GM12878 (cell line): ENCODE results near the gene CDC5L. TPM values are rescaled to one million over a fixed set of nuclear protein-coding genes. Genes with fewer than 3 reads are reported as not detected.

Source experiments
- ATAC-seq: fragments of 200-7000 bp; cut with Tn5 transposase; 3 replicates; pipeline ENCODE4 v1.9.1; 2020; ENCODE audit warnings: mild to moderate bottlenecking, moderate library complexity
- BruUV-seq: library from RNA; stranded (reverse); fragments of 400-500 nt; replicated peaks from 2 replicates; lab custom pipeline; 2021; lab: Mats Ljungman, UMichigan
- CTCF ChIA-PET: fragments of 300-600 bp; sonication (Branson Sonifier 250); formaldehyde crosslinking; extraction: SDS; loops from one replicate; lab custom pipeline; 2021; ENCODE audit warnings: inconsistent platforms; lab: Yijun Ruan, JAX
- POLR2A ChIA-PET: fragments of 350-600 bp; formaldehyde crosslinking; extraction: SDS; loops from one replicate; lab custom pipeline; 2021; ENCODE audit warnings: inconsistent platforms; lab: Charles Lee
- RAD21 ChIA-PET: fragments of 300-600 bp; sonication (Branson Sonifier 250); formaldehyde crosslinking; loops from one replicate; lab custom pipeline; 2023; ENCODE audit warnings: antibody characterized with exemption; ENCODE audit not compliant: unreplicated experiment; lab: Charles Lee
- SMC1A ChIA-PET: fragments of 300-600 bp; sonication (Branson Sonifier 250); formaldehyde crosslinking; loops from one replicate; lab custom pipeline; 2023; ENCODE audit not compliant: unreplicated experiment, uncharacterized antibody; lab: Charles Lee
- DNase-seq: peaks from one replicate; pipeline ENCODE4 v3.0.0-alpha.2; 2011; ENCODE audit warnings: low read depth, low spot score
- FAIRE-seq: peaks from 3 replicates; lab custom pipeline; 2011; peaks lifted over from hg19 to GRCh38; lab: Jason Lieb, UNC
- H2AFZ ChIP-seq: 2 replicates; pipeline ENCODE4 v1.6.0; 2011; ENCODE audit warnings: low read depth, low read length, control low read depth; ENCODE audit not compliant: control insufficient read depth
- H3K27ac ChIP-seq: 2 replicates; pipeline ENCODE4 v1.5.1; 2011; ENCODE audit warnings: control low read depth; ENCODE audit not compliant: control insufficient read depth, insufficient read depth
- H3K27me3 ChIP-seq, 2 experiments: replicated peaks in 1 of 2; 2 replicates each; pipeline versions ENCODE4 v1.6.0 to v1.6.1; 2011; ENCODE audit warnings: low read length in 1 of 2; ENCODE audit not compliant: control insufficient read depth in 2 of 2, insufficient read depth in 2 of 2
- H3K36me3 ChIP-seq, 2 experiments: 2 replicates each; pipeline ENCODE4 v1.5.1; 2011; ENCODE audit warnings: low read length in 1 of 2; ENCODE audit not compliant: control insufficient read depth in 2 of 2, insufficient read depth in 2 of 2
- H3K4me1 ChIP-seq: 2 replicates; pipeline ENCODE4 v1.6.1; 2011; ENCODE audit warnings: mild to moderate bottlenecking, low read length, moderate library complexity, mixed read lengths; ENCODE audit not compliant: control insufficient read depth, insufficient read depth
- H3K4me2 ChIP-seq: 2 replicates; pipeline ENCODE4 v1.6.0; 2011; ENCODE audit warnings: control low read depth; ENCODE audit not compliant: control insufficient read depth, insufficient read depth
- H3K4me3 ChIP-seq: fragments of 200-600 bp; sonication (generic); 2 replicates; pipeline ENCODE4 v1.5.1; 2016
- H3K79me2 ChIP-seq: 2 replicates; pipeline ENCODE4 v1.6.0; 2011; ENCODE audit warnings: low read length; ENCODE audit not compliant: control insufficient read depth, insufficient read depth
- H3K9ac ChIP-seq: 2 replicates; pipeline ENCODE4 v1.8.0; 2011; ENCODE audit warnings: low read length, control low read depth, mixed read lengths; ENCODE audit not compliant: control insufficient read depth, insufficient read depth
- H3K9me3 ChIP-seq: replicated peaks from 3 replicates; pipeline ENCODE4 v1.5.1; 2011; ENCODE audit warnings: mild to moderate bottlenecking, low read length; ENCODE audit not compliant: control insufficient read depth, insufficient read depth
- H4K20me1 ChIP-seq: 2 replicates; pipeline ENCODE4 v1.6.0; 2011; ENCODE audit not compliant: control insufficient read depth, insufficient read depth
- ASH2L ChIP-seq: fragments of 300-600, 200-600 bp; sonication (generic); IDR thresholded peaks from 2 replicates; pipeline ENCODE4 v1.6.1; 2017; ENCODE audit warnings: low read depth, mild to moderate bottlenecking, borderline replicate concordance
- CBX5 ChIP-seq: sonication (generic); IDR thresholded peaks from 2 replicates; pipeline ENCODE4 v1.6.1; 2016; ENCODE audit warnings: low read depth, moderate library complexity, mild to moderate bottlenecking, inconsistent platforms
- CREM ChIP-seq: IDR thresholded peaks from 2 replicates; pipeline ENCODE4 v1.6.1; 2014; ENCODE audit warnings: antibody characterized with exemption, low read depth
- HDAC6 ChIP-seq: fragments of 200-600 bp; sonication (generic); IDR thresholded peaks from one replicate; pipeline ENCODE4 v1.8.0; 2017; ENCODE audit warnings: antibody characterized with exemption; ENCODE audit not compliant: unreplicated experiment
- NFXL1 ChIP-seq: fragments of 450-650 bp; IDR thresholded peaks from 2 replicates; pipeline ENCODE4 v1.6.1; 2017; ENCODE audit warnings: antibody characterized with exemption, mild to moderate bottlenecking, borderline replicate concordance
- STAT1 ChIP-seq: fragments of 450-650 bp; conservative IDR thresholded peaks from 2 replicates; pipeline ENCODE4 v1.6.1; 2014; ENCODE audit warnings: antibody characterized with exemption, mild to moderate bottlenecking
- ZNF217 ChIP-seq: fragments of 450-650 bp; IDR thresholded peaks from 2 replicates; pipeline ENCODE4 v1.6.1; 2017; ENCODE audit warnings: antibody characterized with exemption, mild to moderate bottlenecking
- ZSCAN29 ChIP-seq: fragments of 450-650 bp; IDR thresholded peaks from 2 replicates; pipeline ENCODE4 v1.6.1; 2017; ENCODE audit warnings: mild to moderate bottlenecking, moderate library complexity
- WGBS: methylation state at CpG from one replicate; pipeline ENCODE4 v1.1.6; 2016; ENCODE audit warnings: low lambda C conversion rate; ENCODE audit not compliant: insufficient replicate concordance, insufficient coverage; ENCODE audit errors: missing lambda C conversion rate; 5-methylcytosine and 5-hydroxymethylcytosine counted together
- in situ Hi-C: fragments of 300-500 bp; cut with MboI; formaldehyde crosslinking; loops from 9 replicates; pipeline ENCODE4 v1.14.3; 2018; ENCODE audit warnings: mixed read lengths
- intact Hi-C: fragments of 100-400 bp; cut with micrococcal nuclease; formaldehyde crosslinking; loops from one replicate; pipeline ENCODE4 v1.14.2; 2022; ENCODE audit not compliant: unreplicated experiment
- polyA plus RNA-seq, 11 experiments: library from polyadenylated mRNA; depleted of rRNA in 4 of 11; unstranded in 6 of 11; stranded (reverse) in 5 of 11; fragments of >200 nt; fragmentation: Nextera tagmentation in 4 of 11; fragmentation: Illumina TruSeq in 1 of 11; extraction: Ambion mirVana in 4 of 11; extraction: Trizol in 1 of 11; gene quantifications; 1 replicate in 1 of 11; 2 replicates in 10 of 11; pipeline versions ENCODE4 v1.2.1 to v1.2.3, GENCODE V29; 2011 to 2016; ENCODE audit warnings: inconsistent platforms in 2 of 11, missing spikeins in 2 of 11, low read depth in 1 of 11
- total RNA-seq, 4 experiments: library from RNA; depleted of rRNA in 3 of 4; stranded (reverse); fragments of >200 nt in 3 of 4; fragmentation: Illumina TruSeq in 1 of 4; extraction: Trizol in 1 of 4; gene quantifications; 2 replicates each; pipeline versions ENCODE4 v1.2.1 to v1.2.3, GENCODE V29; 2013 to 2021
- TF ChIP-seq, protein P1 (sequence below): fragments of 450-650 bp; IDR thresholded peaks from 2 replicates; pipeline ENCODE4 v1.6.1; 2014; ENCODE audit warnings: mild to moderate bottlenecking
- TF ChIP-seq, protein P2 (sequence below): fragments of 450-650 bp; IDR thresholded peaks from 2 replicates; pipeline ENCODE4 v1.6.1; 2017; ENCODE audit warnings: mild to moderate bottlenecking, low read depth, inconsistent platforms; ENCODE audit not compliant: poor library complexity, severe bottlenecking
- TF ChIP-seq, protein P3 (sequence below): fragments of 450-650 bp; IDR thresholded peaks from 2 replicates; pipeline ENCODE4 v1.6.1; 2017; ENCODE audit warnings: mild to moderate bottlenecking

CDC5L gene
- total and polyA plus RNA-seq, 10 of the 15 experiments (the other 5 are each of a cell fraction or from before 2014, with no cell fraction given) = 13.2 to 29.4 (median 18.8) TPM

- POLR2A ChIA-PET = no interaction called here
- BruUV-seq = no TSS peak
- H4K20me1 ChIP-seq = no peaks in the 10 kb centered on the region
- H3K36me3 ChIP-seq = peaks cover 15 to 35% of the 10 kb centered on the region in 2 experiments
- RAD21 ChIA-PET = no interaction called here
- intact Hi-C loops = no loop called here
- H3K9me3 ChIP-seq = peaks cover 7% of the 10 kb centered on the region; the same call in 2 of the 3 replicates
- 100% methylated on average over 1 of the region's 1 CpG for WGBS
- H3K4me3 ChIP-seq = no peak overlapping the region
- no peak overlapping the region for H3K4me2 ChIP-seq
- no peak for TF ChIP-seq CREM
- TF ChIP-seq, protein P1, sequence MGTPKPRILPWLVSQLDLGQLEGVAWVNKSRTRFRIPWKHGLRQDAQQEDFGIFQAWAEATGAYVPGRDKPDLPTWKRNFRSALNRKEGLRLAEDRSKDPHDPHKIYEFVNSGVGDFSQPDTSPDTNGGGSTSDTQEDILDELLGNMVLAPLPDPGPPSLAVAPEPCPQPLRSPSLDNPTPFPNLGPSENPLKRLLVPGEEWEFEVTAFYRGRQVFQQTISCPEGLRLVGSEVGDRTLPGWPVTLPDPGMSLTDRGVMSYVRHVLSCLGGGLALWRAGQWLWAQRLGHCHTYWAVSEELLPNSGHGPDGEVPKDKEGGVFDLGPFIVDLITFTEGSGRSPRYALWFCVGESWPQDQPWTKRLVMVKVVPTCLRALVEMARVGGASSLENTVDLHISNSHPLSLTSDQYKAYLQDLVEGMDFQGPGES = no peak
- TF ChIP-seq, protein P2, sequence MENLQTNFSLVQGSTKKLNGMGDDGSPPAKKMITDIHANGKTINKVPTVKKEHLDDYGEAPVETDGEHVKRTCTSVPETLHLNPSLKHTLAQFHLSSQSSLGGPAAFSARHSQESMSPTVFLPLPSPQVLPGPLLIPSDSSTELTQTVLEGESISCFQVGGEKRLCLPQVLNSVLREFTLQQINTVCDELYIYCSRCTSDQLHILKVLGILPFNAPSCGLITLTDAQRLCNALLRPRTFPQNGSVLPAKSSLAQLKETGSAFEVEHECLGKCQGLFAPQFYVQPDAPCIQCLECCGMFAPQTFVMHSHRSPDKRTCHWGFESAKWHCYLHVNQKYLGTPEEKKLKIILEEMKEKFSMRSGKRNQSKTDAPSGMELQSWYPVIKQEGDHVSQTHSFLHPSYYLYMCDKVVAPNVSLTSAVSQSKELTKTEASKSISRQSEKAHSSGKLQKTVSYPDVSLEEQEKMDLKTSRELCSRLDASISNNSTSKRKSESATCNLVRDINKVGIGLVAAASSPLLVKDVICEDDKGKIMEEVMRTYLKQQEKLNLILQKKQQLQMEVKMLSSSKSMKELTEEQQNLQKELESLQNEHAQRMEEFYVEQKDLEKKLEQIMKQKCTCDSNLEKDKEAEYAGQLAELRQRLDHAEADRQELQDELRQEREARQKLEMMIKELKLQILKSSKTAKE = no peak
- no peak for TF ChIP-seq STAT1
- no peak for TF ChIP-seq ZSCAN29
- TF ChIP-seq HDAC6 = no peak
- no peak for TF ChIP-seq NFXL1
- no peak for TF ChIP-seq ASH2L
- no peak for TF ChIP-seq CBX5
- no peak for TF ChIP-seq ZNF217
- TF ChIP-seq, protein P3, sequence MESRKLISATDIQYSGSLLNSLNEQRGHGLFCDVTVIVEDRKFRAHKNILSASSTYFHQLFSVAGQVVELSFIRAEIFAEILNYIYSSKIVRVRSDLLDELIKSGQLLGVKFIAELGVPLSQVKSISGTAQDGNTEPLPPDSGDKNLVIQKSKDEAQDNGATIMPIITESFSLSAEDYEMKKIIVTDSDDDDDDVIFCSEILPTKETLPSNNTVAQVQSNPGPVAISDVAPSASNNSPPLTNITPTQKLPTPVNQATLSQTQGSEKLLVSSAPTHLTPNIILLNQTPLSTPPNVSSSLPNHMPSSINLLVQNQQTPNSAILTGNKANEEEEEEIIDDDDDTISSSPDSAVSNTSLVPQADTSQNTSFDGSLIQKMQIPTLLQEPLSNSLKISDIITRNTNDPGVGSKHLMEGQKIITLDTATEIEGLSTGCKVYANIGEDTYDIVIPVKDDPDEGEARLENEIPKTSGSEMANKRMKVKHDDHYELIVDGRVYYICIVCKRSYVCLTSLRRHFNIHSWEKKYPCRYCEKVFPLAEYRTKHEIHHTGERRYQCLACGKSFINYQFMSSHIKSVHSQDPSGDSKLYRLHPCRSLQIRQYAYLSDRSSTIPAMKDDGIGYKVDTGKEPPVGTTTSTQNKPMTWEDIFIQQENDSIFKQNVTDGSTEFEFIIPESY = no peak
- SMC1A ChIA-PET = no interaction called here
- H2AFZ ChIP-seq = no peak overlapping the region
- DNase-seq = no peak
- peaks cover 2% of the 10 kb centered on the region; the same call in 1 of the 2 replicates for H3K79me2 ChIP-seq
- no peak for ATAC-seq
- FAIRE-seq = no peak
- no peaks in the 10 kb centered on the region for H3K4me1 ChIP-seq
- H3K27ac ChIP-seq = no peak overlapping the region
- no peaks in the 10 kb centered on the region for H3K27me3 ChIP-seq
- in situ Hi-C loops = no loop called here
- CTCF ChIA-PET = interaction anchor here (1.0 to 1.2 kb wide), 2 partner anchors 19 to 24 kb away, joined by 3 to 4 read pairs; no protein-coding TSS in a partner anchor
- H3K9ac ChIP-seq = no peak overlapping the region
Measured at GRCh38 chr6:44410363-44410762, 22.9 kb downstream of the CDC5L start.
